Amygdala (tissue), 56 donors: ENCODE data around the gene GDAP1L1.

Source experiments
- DNase-seq, 56 donors: peaks; one replicate each; lab custom pipeline; 2025; lab: John Stamatoyannopoulos, UW

The GDAP1L1 gene

DNA sequence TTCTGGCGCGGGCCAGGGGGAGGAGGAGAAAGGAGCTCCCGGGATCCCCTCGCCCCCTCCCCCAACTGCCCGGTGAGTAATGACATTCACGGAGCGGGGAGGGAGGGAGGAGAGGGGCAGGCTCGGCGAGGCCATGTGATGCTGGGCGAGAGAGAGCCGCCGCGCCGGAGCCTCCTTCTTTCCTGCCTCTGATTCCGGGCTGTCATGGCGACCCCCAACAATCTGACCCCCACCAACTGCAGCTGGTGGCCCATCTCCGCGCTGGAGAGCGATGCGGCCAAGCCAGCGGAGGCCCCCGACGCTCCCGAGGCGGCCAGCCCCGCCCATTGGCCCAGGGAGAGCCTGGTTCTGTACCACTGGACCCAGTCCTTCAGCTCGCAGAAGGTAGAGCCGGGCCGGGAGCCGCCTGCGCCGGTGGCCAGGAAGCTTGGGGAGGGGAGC lies at the start of gene GDAP1L1:
GDAP1L1 (plus strand) TSS at position 178 of the 441 bp plus-strand sequence; CDS start at position 205, 27 bp downstream.
- DNase-seq: peak in 41 of 56 donors; percentile 4 to 63 (median 39)

DNA sequence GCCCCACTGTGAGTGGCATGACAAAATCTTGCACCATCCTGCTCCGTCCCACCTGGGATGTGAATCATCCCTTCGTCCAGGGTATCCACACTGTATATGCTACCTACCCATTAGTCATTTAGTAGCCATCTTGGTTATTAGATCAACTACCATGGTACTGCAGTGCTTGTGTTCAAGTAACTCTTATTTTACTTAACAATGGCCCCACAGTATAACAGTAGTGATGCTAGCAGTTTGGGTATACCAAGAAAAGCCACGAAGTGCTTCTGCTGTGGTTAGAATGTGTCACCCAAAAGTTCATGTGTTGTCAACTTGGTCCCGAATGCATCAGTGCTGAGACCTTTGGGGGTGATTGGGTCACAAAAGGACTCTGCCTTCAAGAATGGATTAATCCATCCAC lies 48.2 kb upstream of the GDAP1L1 start:
- DNase-seq: no peak

DNA sequence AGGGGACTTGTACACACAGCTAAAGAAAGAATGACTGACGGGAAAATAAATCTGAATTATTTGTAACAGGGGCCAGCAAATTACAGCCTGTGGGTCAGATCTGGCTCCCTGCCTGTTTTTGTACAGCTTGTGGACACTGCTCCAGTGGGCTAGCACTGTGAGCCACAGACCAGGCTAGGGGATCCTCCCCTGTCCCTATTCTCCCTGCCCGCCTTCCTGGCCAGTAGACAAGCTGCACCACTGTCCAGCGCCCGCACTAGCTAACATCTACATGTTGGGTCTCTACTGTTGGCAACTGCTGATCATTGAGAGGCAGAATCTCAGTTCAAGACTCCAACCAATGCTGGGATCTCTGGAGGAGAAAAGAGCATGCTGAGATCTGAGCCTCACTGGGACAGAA lies 47.2 kb upstream of the GDAP1L1 start:
- no peak for DNase-seq

DNA sequence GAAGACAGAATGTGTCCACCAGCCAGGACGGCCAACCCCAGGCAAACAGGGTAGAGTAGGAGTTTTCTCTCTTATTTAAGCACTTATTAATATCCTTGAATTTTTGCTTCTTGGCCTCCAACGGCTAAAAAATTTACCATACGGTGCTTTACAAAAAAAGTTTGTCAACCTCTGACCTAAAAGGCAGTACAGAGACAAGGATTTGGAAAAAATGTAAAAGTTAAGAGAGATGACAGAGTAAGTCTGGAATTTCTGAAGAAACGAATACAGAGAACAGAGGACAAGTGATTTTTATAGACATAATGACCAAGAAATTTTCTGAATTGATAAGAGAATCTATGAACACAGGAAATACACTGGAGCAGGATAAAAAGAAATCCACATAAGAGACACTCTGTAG lies 46.7 kb upstream of the GDAP1L1 start:
- no peak for DNase-seq

DNA sequence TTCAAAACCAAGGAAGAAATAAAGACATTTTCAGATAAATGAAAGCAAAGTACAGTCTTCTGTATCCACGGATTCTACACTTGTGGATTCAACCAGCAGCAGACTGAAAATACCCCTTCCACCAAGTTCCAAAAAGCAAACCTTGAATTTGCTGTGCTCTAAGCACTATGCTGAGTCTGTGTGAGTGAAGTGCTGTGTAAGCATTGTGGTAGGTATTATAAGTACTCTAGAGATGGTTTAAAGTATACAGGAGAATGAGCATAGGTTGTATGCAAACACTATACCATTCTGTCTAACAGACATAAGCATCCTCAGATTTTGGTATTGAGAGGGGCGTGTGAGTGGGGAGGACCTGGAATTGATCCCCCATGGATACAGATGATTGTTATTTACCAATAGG lies 46.1 kb upstream of the GDAP1L1 start:
- DNase-seq: no peak

DNA sequence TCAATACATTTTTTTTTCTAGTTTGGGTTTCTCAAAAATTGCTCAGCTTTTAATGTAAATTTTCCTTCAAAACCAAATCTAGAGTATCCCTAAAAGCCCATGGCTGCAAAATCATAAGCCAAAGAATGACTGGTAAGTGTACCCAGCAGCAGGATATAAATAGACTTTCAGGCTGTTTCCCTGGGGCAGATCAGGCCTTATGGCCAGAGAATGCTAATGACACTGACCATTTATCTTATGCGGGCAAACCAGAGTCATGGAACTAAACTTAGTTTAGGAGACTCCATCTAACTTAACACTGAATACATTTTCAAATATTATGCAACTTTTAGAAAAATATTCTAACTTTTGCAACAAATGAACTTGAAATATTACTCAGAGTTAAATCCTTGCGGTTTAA lies 43.9 kb upstream of the GDAP1L1 start:
- no peak for DNase-seq

DNA sequence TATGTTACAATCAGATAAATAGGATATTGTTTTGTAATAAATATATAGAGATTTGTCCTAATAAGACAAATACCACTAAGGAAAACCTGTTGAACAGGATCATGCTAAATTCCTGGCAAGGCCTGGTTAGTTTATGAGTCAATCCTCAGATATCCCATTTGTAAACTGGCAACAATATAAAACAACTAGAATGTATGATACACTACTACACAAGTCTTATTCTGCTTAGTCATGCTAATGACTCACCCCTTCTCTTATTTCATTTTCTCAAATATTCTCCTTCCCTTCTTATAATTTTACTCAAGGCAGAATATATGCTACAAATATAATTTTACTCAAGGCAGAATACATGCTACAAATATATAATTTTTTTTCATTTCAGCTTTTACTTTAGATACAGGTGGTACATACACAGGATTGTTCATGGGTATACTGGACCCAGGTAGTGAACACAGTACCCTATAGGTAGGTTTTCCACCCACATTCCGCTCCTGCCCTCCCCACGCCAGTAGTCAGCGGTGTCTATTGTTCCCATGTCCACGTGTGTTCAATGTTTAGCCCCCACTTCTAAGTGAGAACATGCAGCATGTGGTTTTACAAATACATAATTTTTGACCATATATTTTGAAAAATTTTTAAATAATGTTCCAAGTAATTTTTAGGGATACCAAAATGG lies 42.8 kb upstream of the GDAP1L1 start:
- DNase-seq: no peak

DNA sequence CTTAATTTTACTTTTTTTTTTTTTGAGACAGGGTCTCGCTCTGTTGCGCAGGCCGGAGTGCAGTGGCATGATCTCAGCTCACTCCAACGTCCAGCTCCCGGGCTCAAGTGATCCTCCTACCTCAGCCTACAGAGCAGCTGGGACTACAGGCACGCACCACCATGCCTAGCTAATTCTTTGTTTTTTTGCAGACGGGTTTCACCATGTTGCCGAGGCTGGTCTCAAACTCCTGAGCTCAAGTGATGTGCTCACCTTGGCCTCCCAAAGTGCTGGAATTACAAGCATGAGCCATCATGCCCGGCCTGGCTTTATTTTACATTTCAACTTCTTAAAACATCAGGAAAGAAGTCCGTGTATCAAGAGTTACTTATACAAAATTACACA lies 42.3 kb upstream of the GDAP1L1 start:
- DNase-seq: no peak

DNA sequence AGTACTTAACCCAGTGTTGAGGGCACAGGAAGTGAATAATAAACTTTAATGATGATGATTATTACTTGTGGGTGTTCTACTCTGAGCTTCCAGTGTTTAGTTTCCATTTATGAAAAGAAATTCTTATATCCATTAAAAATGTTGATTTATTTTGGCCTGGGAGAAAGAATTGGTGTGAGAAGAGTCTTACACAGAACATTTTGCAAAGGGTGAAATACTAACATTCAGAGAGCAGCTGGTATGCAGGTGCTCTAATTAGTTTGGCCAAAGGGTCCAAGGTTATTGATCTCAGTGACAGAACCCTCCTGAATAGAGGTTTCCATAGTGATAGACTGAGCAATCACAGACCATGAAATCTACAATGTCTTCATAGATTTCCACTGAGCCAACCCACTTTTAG lies 41.0 kb upstream of the GDAP1L1 start:
- no peak for DNase-seq

DNA sequence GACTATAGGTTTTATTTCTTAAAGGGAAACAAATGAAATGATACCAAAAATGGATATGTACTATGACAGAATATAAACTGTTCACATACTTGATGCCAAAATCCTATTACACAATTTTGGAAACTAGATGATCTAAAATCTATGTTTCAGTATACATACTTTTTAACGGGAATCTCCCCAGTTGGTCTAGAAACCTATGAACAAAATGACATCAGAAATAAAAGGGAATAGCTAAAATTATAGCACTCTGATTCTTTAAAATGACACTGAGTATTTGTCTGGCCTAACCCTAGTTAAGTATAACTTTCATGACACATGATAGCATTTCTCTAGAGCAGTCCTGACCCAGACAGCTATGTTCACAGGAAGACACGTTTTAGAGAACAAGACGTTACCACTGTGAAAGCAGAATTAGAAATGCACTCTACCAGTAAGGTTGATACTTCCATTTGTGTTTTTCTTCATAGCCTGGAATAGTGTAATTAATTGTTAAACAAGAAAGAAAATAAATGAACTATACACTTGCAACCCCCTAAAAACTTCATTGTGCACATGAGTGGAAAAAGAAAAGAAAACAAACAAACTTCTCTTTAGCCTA lies 39.9 kb upstream of the GDAP1L1 start:
- DNase-seq: no peak

DNA sequence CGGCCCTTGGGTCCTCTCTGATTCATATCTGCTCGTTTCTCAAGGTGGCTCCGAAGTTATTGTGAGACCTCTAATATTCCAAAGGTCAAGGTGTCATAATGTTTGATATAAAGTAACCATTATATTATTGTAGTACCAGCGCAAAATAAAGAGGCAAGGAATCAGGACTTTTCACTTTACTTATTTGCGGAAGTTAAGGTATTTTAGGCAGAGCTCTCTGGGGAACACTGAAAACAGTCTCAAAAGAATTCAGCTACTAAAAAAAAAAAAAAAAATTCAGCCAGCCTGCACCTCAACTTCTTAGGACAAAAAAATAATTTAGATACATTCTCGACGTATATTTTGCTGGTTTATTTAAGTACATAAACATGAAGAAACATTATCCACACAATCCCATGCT lies 38.9 kb upstream of the GDAP1L1 start:
- DNase-seq: no peak

DNA sequence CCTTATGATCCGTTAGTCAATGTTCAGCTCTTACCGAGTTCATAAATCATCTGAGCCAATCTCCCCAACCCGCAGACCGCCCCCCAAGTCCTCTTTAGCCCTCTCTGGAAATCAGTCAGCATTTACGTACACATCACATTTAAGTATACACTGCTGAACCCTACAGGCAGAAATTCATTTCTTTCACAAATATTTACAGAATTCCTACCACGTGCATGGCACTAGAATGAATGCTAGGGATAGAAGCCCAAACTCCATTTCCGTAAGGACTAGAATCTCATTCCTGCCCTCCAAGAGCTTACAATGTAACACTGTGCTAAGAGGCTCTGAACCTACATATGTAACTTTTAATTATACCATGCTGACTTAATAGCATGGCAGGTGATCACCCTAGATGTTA lies 38.3 kb upstream of the GDAP1L1 start:
- DNase-seq: no peak

DNA sequence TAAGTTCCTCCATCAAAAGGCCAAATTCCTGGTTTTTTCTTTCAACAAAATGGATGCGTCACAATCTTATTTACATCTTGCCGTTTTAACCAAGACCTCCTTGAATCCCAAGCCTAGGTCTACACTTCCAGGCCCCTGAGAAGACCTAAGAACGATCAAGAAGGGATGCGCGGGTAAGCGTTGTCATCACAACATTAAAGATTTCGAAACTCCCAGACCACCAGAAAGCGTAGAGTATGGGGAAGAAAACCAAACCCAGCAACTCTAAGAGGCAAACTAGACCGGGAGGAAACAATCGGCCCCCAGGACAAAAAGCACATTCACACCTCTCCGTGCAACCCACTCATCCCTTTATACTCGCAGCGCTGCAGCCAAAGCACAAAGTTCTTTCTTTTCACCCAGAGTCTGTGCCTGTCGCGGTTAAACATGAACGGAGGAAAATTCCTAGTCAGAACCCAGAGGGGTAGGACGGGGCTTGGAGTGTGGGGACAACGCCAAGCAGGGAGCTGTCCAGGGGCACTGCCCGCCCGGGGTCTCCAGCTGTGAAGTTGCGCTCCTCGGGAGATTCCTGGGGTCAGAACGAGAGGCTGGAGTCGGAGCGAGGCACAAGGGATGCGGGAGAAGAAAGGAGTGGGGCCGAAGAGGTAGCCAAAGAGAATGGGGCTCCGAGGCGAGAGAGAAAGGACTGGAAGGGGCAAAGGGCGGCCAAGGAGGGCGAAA lies 37.3 kb upstream of the GDAP1L1 start:
- DNase-seq: peak in 8 of 56 donors; percentile 22 to 53 (median 39)

DNA sequence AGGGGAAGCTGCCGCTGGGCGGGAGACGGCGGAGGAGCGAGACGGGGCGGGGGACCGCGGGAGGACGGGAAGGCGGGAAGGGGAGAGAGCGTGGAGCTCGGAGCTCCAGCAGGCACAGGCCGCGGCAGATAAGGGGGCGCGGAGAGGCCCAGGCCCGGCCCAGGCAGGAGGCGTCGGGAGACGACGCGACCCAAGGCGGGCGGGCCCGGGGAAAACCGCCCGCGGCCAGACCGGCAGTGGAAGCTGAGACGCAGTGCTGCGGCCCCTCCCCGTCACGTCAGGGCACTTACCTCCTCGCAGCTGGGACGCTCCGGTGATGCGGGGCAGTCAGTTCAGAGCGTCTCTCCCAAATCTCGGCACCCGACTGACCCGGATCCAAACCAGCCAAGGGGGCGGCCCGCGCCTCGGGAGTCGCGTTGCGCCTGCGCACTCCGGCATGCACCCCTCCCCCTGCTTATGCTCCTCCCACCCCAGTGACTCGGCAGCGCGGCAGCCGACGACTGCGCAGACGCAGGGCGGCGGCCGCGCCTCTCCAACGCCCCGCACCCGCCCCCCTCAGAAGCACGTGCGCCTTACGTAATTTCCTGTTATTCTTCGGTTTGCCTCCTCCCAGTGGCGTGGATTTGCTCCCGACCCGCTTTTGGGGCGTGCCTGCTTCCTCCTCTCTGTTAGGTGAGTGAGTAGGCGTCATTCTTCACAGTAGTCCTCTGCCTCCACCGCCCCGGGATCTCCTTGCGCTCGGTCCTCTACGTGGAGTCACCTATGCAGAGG lies 36.5 kb upstream of the GDAP1L1 start, which contains the start of gene OSER1:
OSER1 (minus strand) TSS at position 366 of the 771 bp plus-strand sequence. CDS start 3,814 bp downstream, outside the sequence.
- DNase-seq: peak; percentile 61 to 97 (median 94)

DNA sequence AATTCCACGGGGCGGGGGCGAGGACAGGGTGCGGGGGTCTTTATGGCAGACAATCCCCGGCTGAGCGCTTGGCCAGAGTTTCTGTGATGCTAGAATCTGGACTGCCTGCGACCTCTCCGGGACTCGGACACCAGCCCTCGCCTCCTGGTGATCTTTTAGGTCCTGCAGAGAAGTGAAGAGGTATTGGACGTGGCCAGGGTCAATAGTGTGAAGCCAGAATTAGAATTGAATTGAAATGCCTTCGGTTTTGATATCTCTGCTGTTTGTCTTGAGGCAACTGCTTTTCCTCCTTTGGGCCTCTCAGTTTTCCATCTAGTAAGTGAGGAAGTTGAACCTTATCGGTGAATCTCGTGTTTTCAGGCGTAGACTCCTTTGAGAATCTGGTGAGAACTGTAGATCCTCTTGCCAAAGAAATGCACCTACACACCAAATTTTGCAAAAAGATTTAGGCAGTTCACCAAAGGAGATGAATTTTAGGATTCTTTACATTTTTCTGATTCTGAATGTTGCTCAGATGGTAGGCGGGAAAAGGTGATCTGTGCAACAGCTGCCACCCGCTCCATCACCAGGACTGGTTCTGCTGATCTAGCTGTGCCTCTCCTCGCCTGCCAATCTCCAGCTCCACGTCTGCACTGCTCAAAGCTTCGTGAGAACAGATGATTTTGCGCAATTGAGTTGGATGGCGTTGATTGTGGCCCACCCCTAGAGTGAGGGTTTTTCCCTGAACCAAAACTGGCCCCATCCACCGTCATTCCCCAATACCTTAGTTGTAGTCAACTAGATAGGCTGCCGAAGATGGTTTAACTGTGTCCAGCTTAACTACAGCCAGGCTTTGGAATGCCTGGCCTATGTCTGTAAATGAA lies 35.7 kb upstream of the GDAP1L1 start:
- peak in 23 of 56 donors; percentile 5 to 59 (median 19) for DNase-seq

DNA sequence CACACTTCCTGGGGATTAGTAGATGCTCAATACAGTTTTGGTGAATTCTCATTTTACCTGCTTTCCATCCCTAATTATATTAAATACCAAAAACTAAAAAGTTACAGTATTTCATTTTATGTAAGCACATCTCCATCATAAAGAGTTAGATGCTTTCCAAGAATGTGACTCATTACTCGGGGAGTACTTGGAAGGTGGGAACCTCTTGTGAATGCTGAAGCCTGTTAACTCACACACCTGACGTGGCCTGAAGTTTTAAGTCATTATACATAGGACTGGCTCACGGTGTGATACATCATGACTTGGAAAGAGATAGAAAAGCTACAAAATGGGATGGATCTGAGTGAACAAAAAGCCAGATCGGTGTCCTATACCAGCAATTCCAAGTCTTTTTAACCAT lies 34.3 kb upstream of the GDAP1L1 start:
- no peak for DNase-seq

DNA sequence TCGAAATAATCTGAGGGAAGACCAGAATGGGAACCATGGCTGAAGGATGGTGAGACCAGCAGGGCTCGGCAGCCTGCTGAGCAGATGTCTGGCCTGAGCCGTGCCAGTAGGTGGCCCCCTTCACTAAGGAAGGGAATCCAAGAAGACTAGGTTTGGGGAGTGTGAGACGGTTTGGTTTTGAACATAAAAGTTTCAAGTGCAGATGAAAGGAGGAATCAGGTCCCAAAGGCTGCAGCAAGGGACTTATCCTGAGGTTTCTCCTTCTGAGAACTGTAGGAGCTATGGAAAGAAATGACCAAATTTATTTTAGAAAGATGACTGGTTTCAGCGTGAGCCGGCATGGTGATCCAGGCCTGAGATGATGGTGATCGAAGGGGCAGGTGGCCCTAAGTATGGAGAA lies 32.0 kb upstream of the GDAP1L1 start:
- DNase-seq: peak in 46 of 56 donors; percentile 1 to 72 (median 30)

DNA sequence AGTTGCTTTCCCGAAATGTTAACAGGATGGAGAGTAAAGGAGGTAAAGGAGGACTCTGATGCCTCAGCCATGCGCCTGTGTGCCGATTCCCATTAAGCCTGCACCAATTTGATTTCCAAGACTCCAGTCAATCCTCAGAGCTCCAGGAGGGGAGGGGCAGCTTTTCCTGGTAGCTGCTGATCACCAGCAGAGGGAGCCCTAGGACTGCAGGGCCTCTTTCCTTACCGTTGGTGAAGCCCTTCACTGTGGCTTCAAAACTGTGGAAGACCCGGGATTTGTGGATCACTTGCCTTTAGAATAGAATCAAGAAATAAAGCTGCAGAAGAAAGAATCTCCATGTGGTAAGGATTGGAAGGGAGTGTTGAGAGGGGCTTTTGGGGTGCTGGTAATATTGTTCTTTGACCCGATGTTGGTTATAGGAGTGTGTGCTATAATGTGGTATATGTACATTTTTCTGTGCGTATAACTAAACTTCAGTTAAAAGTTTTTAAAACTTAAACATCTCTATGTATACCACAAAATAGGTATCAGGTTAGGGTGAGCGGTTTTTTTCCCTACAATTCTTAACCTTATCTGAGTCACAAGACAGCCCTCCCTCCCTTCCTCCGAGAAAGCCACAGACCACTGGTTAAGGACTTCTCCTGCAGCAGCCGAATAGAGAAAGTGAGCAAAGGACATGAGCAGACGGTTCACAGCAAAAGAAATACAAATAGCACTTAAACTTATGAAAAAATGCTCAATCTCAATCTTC lies 29.6 kb upstream of the GDAP1L1 start:
- peak in 43 of 56 donors; percentile 1 to 78 (median 27) for DNase-seq

DNA sequence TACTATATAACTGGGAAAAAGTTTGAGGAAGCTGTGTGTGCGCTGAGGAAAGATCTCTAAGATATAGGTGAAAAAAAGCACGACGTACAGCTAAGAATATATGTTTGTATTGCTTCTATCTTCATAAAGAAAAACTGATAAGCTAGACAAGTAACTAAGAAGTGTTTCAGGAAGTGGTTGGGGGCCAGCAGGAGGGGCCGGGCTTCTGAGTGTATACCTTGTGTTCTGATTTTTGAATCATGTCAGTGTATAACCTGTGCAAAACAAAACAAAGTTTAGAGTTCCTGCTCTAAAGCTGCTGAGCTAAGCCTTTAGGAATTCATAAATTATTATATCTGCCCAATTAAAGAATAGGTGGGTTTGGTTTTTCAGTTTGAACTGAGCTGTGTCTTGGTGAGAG lies 28.7 kb upstream of the GDAP1L1 start:
- no peak for DNase-seq
